Osteoblast (primary cell): ENCODE data around the gene LRRC4C. TPM values are rescaled to one million over a fixed set of nuclear protein-coding genes. Genes with fewer than 3 reads are reported as not detected.
"Not testable (repeated sequence)": the region's sequence is repeated elsewhere in the genome, so short reads cannot be mapped to it uniquely, and the experiment has no call there.

Experiments
- DNase-seq: peaks from one replicate; pipeline ENCODE4 v3.0.0; 2011; ENCODE audit warnings: low spot score, mixed read lengths; ENCODE audit not compliant: insufficient read length; ENCODE audit errors: missing footprints
- H2AFZ ChIP-seq: 2 replicates; pipeline ENCODE4 v1.6.0; 2011; ENCODE audit warnings: mild to moderate bottlenecking, low read length
- H3K27ac ChIP-seq: 2 replicates; pipeline ENCODE4 v1.5.1; 2011; ENCODE audit warnings: mild to moderate bottlenecking, low read depth, low read length, moderate library complexity
- H3K27me3 ChIP-seq: 2 replicates; pipeline ENCODE4 v1.6.0; 2012; ENCODE audit warnings: mild to moderate bottlenecking, control low read depth, inconsistent platforms, low read length, moderate library complexity; ENCODE audit not compliant: insufficient read depth
- H3K36me3 ChIP-seq: 2 replicates; pipeline ENCODE4 v1.5.1; 2011; ENCODE audit warnings: mild to moderate bottlenecking, low read length, control low read depth, moderate library complexity; ENCODE audit not compliant: insufficient read depth
- H3K4me1 ChIP-seq: 2 replicates; pipeline ENCODE4 v1.5.1; 2011; ENCODE audit warnings: mild to moderate bottlenecking, low read length, control low read depth, moderate library complexity; ENCODE audit not compliant: insufficient read depth
- H3K4me2 ChIP-seq: 2 replicates; pipeline ENCODE4 v1.6.0; 2011; ENCODE audit warnings: mild to moderate bottlenecking, low read length; ENCODE audit not compliant: insufficient read depth
- H3K4me3 ChIP-seq: fragments of 200-600 bp; sonication (generic); 3 replicates; pipeline ENCODE4 v1.5.1; 2012; ENCODE audit warnings: mild to moderate bottlenecking, low read length, inconsistent platforms; ENCODE audit not compliant: insufficient read depth
- H3K79me2 ChIP-seq: 2 replicates; pipeline ENCODE4 v1.6.0; 2012; ENCODE audit warnings: mild to moderate bottlenecking, low read length, control low read depth, inconsistent platforms; ENCODE audit not compliant: insufficient read depth
- H3K9me3 ChIP-seq: 2 replicates; pipeline ENCODE4 v1.5.1; 2011; ENCODE audit warnings: low read depth, low read length, control low read depth
- H4K20me1 ChIP-seq: 2 replicates; pipeline ENCODE4 v1.6.0; 2012; ENCODE audit warnings: mild to moderate bottlenecking, low read length, control low read depth; ENCODE audit not compliant: insufficient read depth
- total RNA-seq: library from RNA; depleted of rRNA; stranded (reverse); fragments of >200 nt; gene quantifications from 2 replicates; pipeline ENCODE4 v1.2.3, GENCODE V29; 2012
- TF ChIP-seq, protein P1 (sequence below): IDR thresholded peaks from 2 replicates; pipeline ENCODE4 v1.5.1; 2011; ENCODE audit warnings: mild to moderate bottlenecking, low read depth, low read length, moderate library complexity; ENCODE audit errors: extremely low read depth

Gene LRRC4C
- total RNA-seq, 1 donor: 2.2 TPM

DNA sequence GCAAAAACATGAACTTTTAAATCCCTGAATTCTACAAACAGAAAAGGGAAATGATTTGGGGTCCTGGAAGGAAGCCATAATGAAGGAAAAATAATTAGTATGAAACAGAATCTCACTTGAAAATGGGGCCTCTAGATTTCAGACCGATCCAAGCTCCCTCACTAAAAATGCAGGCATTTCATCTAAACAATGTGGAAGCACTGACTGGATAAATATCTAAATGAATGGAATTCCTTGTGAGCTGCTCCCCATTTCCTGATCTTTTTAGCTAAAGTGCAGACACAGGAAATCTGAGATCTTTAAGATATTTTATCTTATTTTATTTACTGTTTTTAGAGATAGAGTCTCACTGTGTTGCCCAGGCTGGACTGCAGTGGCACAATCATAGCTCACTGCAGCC lies 1255.8 kb downstream of the LRRC4C start:
- Histone ChIP-seq H3K9me3 (no peaks in the 10 kb centered on the region), H3K4me3 (no peak overlapping the region), H3K36me3 (no peaks in the 10 kb centered on the region), H3K4me1 (no peaks in the 10 kb centered on the region), H3K4me2 (no peak overlapping the region), H3K27me3 (no peaks in the 10 kb centered on the region), H2AFZ (no peak overlapping the region), H4K20me1 (no peaks in the 10 kb centered on the region), H3K27ac (no peak overlapping the region), H3K79me2 (no peaks in the 10 kb centered on the region)
- TF ChIP-seq, protein P1, sequence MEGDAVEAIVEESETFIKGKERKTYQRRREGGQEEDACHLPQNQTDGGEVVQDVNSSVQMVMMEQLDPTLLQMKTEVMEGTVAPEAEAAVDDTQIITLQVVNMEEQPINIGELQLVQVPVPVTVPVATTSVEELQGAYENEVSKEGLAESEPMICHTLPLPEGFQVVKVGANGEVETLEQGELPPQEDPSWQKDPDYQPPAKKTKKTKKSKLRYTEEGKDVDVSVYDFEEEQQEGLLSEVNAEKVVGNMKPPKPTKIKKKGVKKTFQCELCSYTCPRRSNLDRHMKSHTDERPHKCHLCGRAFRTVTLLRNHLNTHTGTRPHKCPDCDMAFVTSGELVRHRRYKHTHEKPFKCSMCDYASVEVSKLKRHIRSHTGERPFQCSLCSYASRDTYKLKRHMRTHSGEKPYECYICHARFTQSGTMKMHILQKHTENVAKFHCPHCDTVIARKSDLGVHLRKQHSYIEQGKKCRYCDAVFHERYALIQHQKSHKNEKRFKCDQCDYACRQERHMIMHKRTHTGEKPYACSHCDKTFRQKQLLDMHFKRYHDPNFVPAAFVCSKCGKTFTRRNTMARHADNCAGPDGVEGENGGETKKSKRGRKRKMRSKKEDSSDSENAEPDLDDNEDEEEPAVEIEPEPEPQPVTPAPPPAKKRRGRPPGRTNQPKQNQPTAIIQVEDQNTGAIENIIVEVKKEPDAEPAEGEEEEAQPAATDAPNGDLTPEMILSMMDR: no peak
- DNase-seq: no peak

DNA sequence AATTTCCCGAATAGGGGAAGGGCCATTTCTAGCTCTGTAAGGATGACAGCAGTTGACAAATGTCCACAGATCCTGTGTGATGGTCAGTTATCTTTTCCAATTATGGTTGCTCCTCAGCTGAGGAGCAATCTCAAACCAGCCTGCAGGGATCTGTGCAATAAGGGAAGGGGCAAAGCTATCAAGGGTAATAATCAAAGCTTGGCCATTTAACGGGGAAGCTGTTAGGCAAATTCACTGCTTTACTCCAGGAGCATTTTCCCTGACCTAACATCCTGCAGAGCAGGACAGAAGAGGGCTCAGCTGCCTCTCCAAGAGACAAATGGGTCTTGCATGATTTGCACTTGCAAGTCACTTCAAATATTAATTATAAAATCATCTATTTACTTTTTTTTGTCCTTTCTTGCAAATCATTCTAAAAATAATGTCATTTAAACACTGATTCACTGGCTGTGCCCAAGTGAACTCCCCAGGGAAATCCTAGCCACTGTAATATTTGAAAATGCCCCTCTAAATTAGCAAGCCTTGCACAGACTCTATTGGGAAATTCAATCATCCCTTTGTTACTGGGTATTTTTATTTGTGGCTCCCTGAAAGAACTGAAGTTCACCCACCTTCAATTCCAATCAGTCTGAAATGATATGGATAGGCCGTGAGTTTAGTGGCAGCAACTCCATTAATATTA lies 1256.7 kb downstream of the LRRC4C start:
- H3K36me3 ChIP-seq: no peaks in the 10 kb centered on the region
- DNase-seq: no peak

DNA sequence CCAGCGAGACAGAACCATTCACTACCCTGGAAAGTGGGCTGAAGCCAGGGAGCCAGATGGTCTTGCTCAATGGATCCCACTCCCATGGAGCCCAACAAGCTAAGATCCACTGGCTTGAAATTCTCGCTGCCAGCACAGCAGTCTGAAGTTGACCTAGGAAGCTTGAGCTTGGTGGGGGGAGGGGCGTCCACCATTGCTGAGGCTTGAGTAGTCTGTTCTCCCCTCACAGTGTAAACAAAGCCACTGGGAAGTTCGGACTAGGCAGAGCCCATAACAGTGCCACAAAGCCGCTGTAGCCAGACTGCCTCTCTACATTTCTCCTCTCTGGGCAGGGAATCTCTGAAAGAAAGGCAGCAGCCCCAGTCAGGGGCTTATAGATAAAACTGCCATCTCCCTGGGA lies 1266.9 kb downstream of the LRRC4C start:
- not testable (repeated sequence) for H4K20me1 ChIP-seq, H3K36me3 ChIP-seq, H3K27me3 ChIP-seq, H3K9me3 ChIP-seq, H3K79me2 ChIP-seq, H3K4me2 ChIP-seq, H3K4me1 ChIP-seq, H3K4me3 ChIP-seq, H3K27ac ChIP-seq, H2AFZ ChIP-seq, DNase-seq

More for the DNA sequence above, 1256.7 kb downstream of the LRRC4C start:
- H3K4me1 ChIP-seq: no peaks in the 10 kb centered on the region
- no peaks in the 10 kb centered on the region for H3K9me3 ChIP-seq
- no peaks in the 10 kb centered on the region for H3K27me3 ChIP-seq
- no peak overlapping the region for H3K4me3 ChIP-seq
- TF ChIP-seq, protein P1: no peak
- no peaks in the 10 kb centered on the region for H3K79me2 ChIP-seq
- no peak overlapping the region for H2AFZ ChIP-seq
- H3K4me2 ChIP-seq: no peak overlapping the region
- no peak overlapping the region for H3K27ac ChIP-seq
- no peaks in the 10 kb centered on the region for H4K20me1 ChIP-seq

DNA sequence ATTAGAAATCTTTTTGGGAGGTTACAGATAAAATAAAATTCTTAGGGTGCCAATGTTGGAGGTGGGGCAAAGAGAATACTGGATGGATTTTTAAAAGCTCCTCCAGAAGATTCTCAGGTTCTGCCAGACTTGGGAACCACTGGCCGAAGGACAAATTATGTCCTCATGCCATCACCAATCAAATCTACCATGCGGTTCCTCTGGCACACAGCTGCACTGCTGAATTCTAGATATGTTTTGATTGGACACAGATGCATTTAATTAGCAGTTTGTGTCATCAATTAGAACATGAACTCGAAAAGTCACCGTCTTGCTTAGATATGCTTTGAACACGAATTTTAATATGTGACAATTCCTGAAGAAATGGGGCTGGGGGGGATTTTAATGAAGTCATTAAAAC lies 1269.2 kb downstream of the LRRC4C start:
- Histone ChIP-seq H3K27ac (no peak overlapping the region), H4K20me1 (no peaks in the 10 kb centered on the region), H2AFZ (no peak overlapping the region), H3K4me1 (no peaks in the 10 kb centered on the region), H3K4me2 (no peak overlapping the region), H3K4me3 (no peak overlapping the region), H3K27me3 (no peaks in the 10 kb centered on the region), H3K9me3 (no peaks in the 10 kb centered on the region), H3K36me3 (no peaks in the 10 kb centered on the region), H3K79me2 (no peaks in the 10 kb centered on the region)
- no peak for DNase-seq
- TF ChIP-seq, protein P1: no peak
